Measurements from ENCODE around the gene FANCD2OS.
"Not testable (repeated sequence)": the region's sequence is repeated elsewhere in the genome, so short reads cannot be mapped to it uniquely, and the experiment has no call there.

FANCD2OS gene

DNA sequence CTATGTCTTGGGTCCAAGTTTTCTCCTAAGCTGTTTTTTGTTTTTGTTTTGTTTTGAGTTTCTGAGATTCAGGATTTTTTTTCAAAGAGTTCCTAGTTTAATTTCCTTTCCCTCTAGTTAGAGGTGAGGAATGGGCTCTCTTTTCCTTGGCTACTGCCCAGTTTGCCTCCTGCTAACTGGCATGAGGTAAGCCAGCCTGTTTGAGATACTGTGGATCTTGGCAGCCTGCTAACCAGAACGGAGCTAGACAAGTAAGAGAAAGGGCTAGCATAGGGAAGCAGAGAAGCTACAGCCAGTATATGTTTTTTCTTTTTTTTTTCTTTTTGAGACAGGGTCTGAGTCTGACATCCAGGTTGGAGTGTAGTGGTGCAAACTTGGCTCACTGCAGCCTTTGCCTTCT, 17.3 kb downstream of the FANCD2OS start:
- not testable (repeated sequence) for DNase-seq

DNA sequence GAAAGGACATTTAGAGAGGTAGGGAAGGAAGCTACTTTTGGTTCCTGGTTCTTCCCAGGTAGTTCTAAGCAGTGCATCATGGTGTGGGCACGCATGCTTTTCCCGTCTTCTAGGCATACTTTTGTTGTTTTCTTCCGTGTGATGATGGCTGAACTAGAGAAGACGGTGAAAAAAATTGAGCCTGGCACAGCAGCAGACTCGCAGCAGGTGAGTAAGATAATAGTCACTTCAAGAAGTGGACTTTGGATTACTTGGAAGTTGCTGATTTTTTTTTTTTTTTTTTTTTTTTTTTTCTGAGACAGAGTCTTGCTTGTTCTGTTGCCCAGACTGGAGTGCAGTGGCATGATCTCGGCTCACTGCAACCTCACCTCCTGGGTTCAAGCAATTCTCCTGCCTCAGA, 17.9 kb downstream of the FANCD2OS start:
- DNase-seq: no peak

DNA sequence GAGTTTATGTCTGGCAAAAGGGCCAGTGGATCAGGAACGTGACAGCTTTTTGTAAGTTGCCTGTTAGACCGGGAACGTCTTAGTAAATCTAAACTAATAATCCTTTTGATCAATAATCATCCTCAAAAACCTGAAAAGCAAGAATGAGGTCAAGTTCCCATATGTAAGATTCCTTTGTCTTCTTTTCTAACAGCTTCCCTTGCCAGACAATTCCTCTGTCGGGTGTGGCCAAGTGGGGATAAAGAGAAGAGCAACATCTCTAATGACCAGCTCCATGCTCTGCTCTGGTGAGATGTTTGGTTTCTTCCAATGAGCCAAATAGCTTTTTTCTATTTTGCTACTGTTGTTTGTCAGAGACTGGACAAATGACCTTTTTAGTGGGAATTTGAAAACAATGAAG, 19.8 kb downstream of the FANCD2OS start:
- DNase-seq: no peak

DNA sequence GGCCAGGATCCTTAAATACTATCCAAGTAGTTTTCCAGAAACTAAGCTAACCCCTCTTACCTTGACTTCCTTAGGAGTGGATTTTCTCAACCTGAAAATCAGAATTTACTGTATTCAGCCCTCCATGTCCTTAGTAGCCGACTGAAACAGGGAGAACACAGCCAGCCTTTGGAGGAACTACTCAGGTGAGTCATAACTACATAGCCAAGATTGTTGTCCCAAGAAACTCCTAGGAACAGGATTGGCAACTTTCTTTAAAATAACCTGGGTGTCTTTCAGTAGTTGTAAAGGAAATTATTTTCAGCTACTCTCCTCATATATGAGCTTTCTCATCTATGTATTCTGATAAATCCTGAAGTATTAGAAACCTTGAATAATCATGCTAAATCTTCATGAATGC, 22.3 kb downstream of the FANCD2OS start:
- no peak for DNase-seq

DNA sequence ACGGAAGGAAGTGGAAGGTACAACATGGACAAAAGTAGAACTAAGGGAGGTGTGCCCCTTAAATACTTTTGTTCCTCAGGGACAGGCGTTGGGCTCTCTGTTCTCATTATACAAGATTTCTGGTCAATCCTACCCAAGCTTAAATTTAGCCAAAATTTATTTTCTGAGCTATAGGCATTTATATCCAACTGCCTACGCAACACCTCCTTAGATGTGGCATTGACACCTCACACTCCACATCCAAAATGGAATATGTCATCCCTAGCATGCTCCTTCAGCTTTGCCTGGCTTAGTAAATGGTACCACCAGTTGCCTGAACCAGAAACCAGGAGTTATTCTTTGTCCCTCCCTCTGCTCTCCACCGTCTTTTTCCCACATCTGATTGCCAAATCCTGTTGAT, 26.2 kb downstream of the FANCD2OS start:
- DNase-seq: no peak

GRCh38 chr3:10074666-10075065, 33.4 kb downstream of the FANCD2OS start:
- no peak for DNase-seq

- DNase-seq: not testable (repeated sequence)
These were observed 38.0 kb downstream of the FANCD2OS start for GRCh38 chr3:10070077-10070476.

DNA sequence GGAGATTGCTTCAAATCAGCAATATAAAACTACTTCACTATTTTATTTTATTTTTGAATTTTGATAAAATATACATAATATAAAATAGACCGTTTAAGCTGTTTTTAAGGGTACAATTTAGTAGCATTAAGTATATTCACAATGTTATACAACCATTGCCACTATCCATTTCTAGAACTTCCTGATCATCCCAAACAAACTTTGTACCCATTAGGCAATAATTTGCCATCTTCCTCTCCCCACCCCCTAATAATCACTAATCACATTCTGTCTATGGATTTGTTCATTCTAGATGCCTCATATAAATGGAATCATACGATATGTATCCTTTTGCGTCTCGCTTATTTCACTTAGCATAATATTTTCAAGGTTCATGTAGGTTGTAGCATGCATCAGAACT, 53.0 kb downstream of the FANCD2OS start:
- DNase-seq: no peak

Data from activated CD8-positive, alpha-beta memory T cell treated with anti-CD3 and anti-CD28 coated beads, Interleukin-2, amount 50 U/mL, for 4 hours (primary cell).